Brain microvascular endothelial cell (primary cell): ENCODE measurements around the gene ERO1B.
"Not testable (repeated sequence)": the region's sequence is repeated elsewhere in the genome, so short reads cannot be mapped to it uniquely, and the experiment has no call there.

ENCODE experiments used
- DNase-seq: peaks from one replicate; pipeline ENCODE4 v3.0.0-alpha.2; 2020
- H3K27ac ChIP-seq: fragments of 250-450 bp; sonication (Bioruptor Pico); 2 replicates; pipeline ENCODE4 v1.5.1; 2020; ENCODE audit warnings: mild to moderate bottlenecking, moderate library complexity
- H3K27me3 ChIP-seq: fragments of 250-450 bp; sonication (Bioruptor Pico); replicated peaks from 2 replicates; pipeline ENCODE4 v1.5.1; 2020; ENCODE audit warnings: mild to moderate bottlenecking
- H3K36me3 ChIP-seq: fragments of 250-450 bp; sonication (Bioruptor Pico); replicated peaks from 2 replicates; pipeline ENCODE4 v1.5.1; 2020; ENCODE audit warnings: mild to moderate bottlenecking
- H3K4me3 ChIP-seq: 2 replicates; pipeline ENCODE4 v1.5.1; 2011; ENCODE audit warnings: low read depth, mild to moderate bottlenecking, control low read depth, low read length, moderate library complexity
- CTCF ChIP-seq: IDR thresholded peaks from 2 replicates; pipeline ENCODE4 v1.5.1; 2011; ENCODE audit warnings: low read depth, mild to moderate bottlenecking, moderate library complexity, low read length, control low read depth, inconsistent platforms; ENCODE audit errors: missing control alignments
- in situ Hi-C: cut with HindIII; loops from 2 replicates; pipeline ENCODE4 v1.10.0; 2017; ENCODE audit warnings: low sequenced_read_pairs, low pct_ligation_motif_present

ERO1B gene

GRCh38 chr1:236321101-236321500 lies 39.3 kb upstream of the ERO1B start:
- H3K4me3 ChIP-seq, result no peak overlapping the region
- H3K36me3 ChIP-seq, result no peaks in the 10 kb centered on the region
- in situ Hi-C loops, result no loop called here
- no peak for DNase-seq
- H3K27me3 ChIP-seq, result no peaks in the 10 kb centered on the region
- no peak for TF ChIP-seq CTCF
- no peak overlapping the region for H3K27ac ChIP-seq

DNA sequence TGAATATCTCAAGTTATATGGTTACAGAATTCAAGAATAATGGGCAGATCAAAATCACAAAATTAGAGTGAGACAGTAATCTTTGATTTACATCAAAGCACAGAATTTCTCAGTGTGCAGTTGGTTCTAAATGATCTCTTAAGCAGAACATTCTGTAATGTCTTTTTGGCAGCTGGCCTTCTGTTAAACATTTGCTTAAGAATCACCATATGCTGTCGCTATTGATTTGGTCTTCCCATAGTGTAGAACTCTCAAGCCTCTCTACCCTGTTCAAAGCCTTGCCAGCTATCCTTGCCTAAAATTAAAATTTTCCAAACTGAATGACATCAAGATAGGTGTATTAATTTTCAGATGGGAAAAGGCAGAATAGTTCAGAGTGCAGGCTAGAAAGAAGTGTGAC lies 38.9 kb upstream of the ERO1B start:
- Histone ChIP-seq H3K27ac (no peak overlapping the region), H3K4me3 (no peak overlapping the region), H3K27me3 (no peaks in the 10 kb centered on the region), H3K36me3 (no peaks in the 10 kb centered on the region)
- in situ Hi-C loops, result no loop called here
- TF ChIP-seq CTCF, result no peak
- DNase-seq, result no peak

GRCh38 chr1:236320214-236320613 lies 38.5 kb upstream of the ERO1B start:
- H3K4me3 ChIP-seq, result no peak overlapping the region
- in situ Hi-C loops, result no loop called here
- DNase-seq, result no peak
- no peaks in the 10 kb centered on the region for H3K27me3 ChIP-seq
- TF ChIP-seq CTCF, result no peak
- H3K27ac ChIP-seq, result no peak overlapping the region
- H3K36me3 ChIP-seq, result no peaks in the 10 kb centered on the region

GRCh38 chr1:236316437-236316836 lies 34.7 kb upstream of the ERO1B start:
- no peak overlapping the region for H3K27ac ChIP-seq
- TF ChIP-seq CTCF, result no peak
- no peak overlapping the region for H3K4me3 ChIP-seq
- no peaks in the 10 kb centered on the region for H3K36me3 ChIP-seq
- no peak for DNase-seq
- H3K27me3 ChIP-seq, result no peaks in the 10 kb centered on the region
- in situ Hi-C loops, result no loop called here

- no peaks in the 10 kb centered on the region for H3K27me3 ChIP-seq
- H3K27ac ChIP-seq, result no peak overlapping the region
- no peak for DNase-seq
- in situ Hi-C loops, result no loop called here
- H3K36me3 ChIP-seq, result no peaks in the 10 kb centered on the region
- H3K4me3 ChIP-seq, result no peak overlapping the region
- no peak for TF ChIP-seq CTCF
Measured at GRCh38 chr1:236315518-236315917, 33.8 kb upstream of the ERO1B start.

GRCh38 chr1:236315092-236315491 lies 33.3 kb upstream of the ERO1B start:
- no peak for DNase-seq
- TF ChIP-seq CTCF, result no peak
- Histone ChIP-seq H3K4me3 (no peak overlapping the region), H3K27me3 (no peaks in the 10 kb centered on the region), H3K36me3 (no peaks in the 10 kb centered on the region), H3K27ac (no peak overlapping the region)
- in situ Hi-C loops, result no loop called here

GRCh38 chr1:236314050-236314449 lies 32.3 kb upstream of the ERO1B start:
- in situ Hi-C loops, H3K27me3 ChIP-seq: not testable (repeated sequence)

More at GRCh38 chr1:236314050-236314449, 32.3 kb upstream of the ERO1B start:
- H3K27ac ChIP-seq, H3K36me3 ChIP-seq, DNase-seq, H3K4me3 ChIP-seq: not testable (repeated sequence)
